ENCODE data around the gene ACIN1.

DNA sequence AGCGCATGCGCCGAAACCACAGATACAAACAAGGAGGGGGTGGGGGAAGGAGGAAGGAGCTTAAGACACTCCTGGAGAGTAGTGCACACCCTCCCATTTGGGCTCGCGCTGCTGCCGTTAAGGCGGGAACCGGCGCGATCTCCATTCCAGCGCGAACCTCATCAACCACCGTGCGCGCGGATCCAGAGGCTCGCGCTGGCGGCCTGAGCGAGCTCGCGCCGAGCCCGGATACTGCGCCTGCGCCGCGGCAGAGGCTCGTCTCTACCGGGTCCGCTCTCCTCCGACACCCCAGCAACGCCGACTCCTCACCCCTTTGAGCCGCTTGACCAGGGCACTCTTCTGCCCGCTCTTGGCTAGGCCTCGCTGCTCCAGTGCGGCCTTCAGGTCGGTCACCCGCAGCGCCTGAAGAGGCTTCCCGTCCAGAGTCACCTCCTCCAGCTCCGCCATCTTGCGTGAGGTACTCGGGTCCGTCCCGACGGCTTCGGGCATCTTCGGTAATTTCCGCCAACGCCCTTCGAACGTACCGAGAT lies at the start of gene ACIN1:
- TF ChIP-seq, protein P1, sequence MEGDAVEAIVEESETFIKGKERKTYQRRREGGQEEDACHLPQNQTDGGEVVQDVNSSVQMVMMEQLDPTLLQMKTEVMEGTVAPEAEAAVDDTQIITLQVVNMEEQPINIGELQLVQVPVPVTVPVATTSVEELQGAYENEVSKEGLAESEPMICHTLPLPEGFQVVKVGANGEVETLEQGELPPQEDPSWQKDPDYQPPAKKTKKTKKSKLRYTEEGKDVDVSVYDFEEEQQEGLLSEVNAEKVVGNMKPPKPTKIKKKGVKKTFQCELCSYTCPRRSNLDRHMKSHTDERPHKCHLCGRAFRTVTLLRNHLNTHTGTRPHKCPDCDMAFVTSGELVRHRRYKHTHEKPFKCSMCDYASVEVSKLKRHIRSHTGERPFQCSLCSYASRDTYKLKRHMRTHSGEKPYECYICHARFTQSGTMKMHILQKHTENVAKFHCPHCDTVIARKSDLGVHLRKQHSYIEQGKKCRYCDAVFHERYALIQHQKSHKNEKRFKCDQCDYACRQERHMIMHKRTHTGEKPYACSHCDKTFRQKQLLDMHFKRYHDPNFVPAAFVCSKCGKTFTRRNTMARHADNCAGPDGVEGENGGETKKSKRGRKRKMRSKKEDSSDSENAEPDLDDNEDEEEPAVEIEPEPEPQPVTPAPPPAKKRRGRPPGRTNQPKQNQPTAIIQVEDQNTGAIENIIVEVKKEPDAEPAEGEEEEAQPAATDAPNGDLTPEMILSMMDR (IDR thresholded peaks at IDR 0.05; ENCODE audit: insufficient read depth, low read length, poor library complexity, severe bottlenecking): no peak
- TF ChIP-seq EZH2phosphoT487 (conservative IDR thresholded peaks at IDR 0.05; ENCODE audit: low read length): no peak
